Prostate gland (tissue), 2 donors: Measurements from ENCODE around the gene RAD23B. TPM values are rescaled to one million over a fixed set of nuclear protein-coding genes. Genes with fewer than 3 reads are reported as not detected.

Experiments
- DNase-seq: peaks from one replicate; pipeline ENCODE4 v3.0.0-alpha.2; 2019; ENCODE audit warnings: low spot score
- H3K27ac ChIP-seq, 2 donors: fragments of 200-600 bp; sonication (generic); 2 replicates each; pipeline ENCODE4 v1.5.1; 2017 to 2019
- H3K27me3 ChIP-seq: fragments of 200-600 bp; sonication (generic); replicated peaks from 2 replicates; pipeline ENCODE4 v1.5.1; 2019; ENCODE audit not compliant: insufficient read depth
- H3K36me3 ChIP-seq, 2 donors: fragments of 200-600 bp; sonication (generic); 1 replicate in 1 of 2; 2 replicates in 1 of 2; pipeline versions ENCODE4 v1.5.1 to v1.8.1; 2017 to 2019
- H3K4me1 ChIP-seq: fragments of 200-600 bp; sonication (generic); replicated peaks from 2 replicates; pipeline ENCODE4 v1.5.1; 2019
- H3K4me3 ChIP-seq, 2 donors: fragments of 200-600 bp; sonication (generic); 2 replicates each; pipeline ENCODE4 v1.5.1; 2017 to 2019
- H3K9me3 ChIP-seq: fragments of 200-600 bp; sonication (generic); 2 replicates; pipeline ENCODE4 v1.5.1; 2017
- POLR2A ChIP-seq: fragments of 450-650 bp; IDR thresholded peaks from one replicate; pipeline ENCODE4 v1.6.1; 2016; ENCODE audit warnings: antibody characterized with exemption, mild to moderate bottlenecking
- POLR2AphosphoS5 ChIP-seq: sonication (generic); formaldehyde crosslinking; IDR thresholded peaks from one replicate; pipeline ENCODE4 v1.6.1; 2017; ENCODE audit warnings: antibody characterized with exemption
- WGBS: methylation state at CpG from one replicate; pipeline ENCODE4 v1.1.5; 2018; 5-methylcytosine and 5-hydroxymethylcytosine counted together
- intact Hi-C: fragments of 100-400 bp; cut with DNase I; formaldehyde crosslinking; loops from one replicate; pipeline ENCODE4 v1.14.2; 2022
- total RNA-seq, 2 donors: library from RNA; depleted of rRNA; stranded (reverse); fragments of >200 nt; gene quantifications; one replicate each; pipeline ENCODE4 v1.1.0, GENCODE V29; 2016
- TF ChIP-seq, protein P1 (sequence below), 4 experiments: fragments of 200-600 bp in 2 of 4; fragments of 450-650 bp in 2 of 4; sonication (generic) in 2 of 4; IDR thresholded peaks; 1 replicate in 3 of 4; 2 replicates in 1 of 4; pipeline ENCODE4 v1.5.1; 2016 to 2019; ENCODE audit warnings: antibody characterized with exemption in 4 of 4, mild to moderate bottlenecking in 2 of 4, moderate library complexity in 2 of 4

RAD23B gene
- total RNA-seq, 2 donors from 2014 or later: 92.3 to 111 TPM

DNA sequence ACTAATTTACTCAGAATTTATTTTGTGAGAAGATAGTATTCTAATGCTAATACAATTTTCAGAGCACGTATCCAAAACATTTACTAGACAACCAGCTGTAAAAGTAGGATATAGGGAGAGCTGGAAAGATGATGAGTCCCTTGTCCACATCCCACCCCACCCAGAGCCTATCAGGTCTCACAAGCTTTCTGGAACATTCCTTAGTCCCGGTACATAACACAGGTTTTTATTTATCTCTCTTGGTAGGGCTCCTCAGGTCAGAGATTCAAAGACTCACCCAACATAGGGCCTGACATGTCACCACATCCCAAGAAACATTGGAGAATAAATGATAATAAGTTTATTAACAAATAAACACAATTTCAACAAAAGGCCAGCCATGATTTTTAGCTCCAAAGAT lies 13.8 kb upstream of the RAD23B start:
- H3K36me3 ChIP-seq: no peaks in the 10 kb centered on the region
- no peak overlapping the region for H3K4me3 ChIP-seq
- no peak overlapping the region for H3K27ac ChIP-seq
- no peak for DNase-seq
- intact Hi-C loops: no loop called here
- 92% methylated on average over 2 of the region's 2 CpGs for WGBS
- no peaks in the 10 kb centered on the region for H3K4me1 ChIP-seq
- TF ChIP-seq POLR2A (no peak), POLR2AphosphoS5 (no peak)
- TF ChIP-seq, protein P1, sequence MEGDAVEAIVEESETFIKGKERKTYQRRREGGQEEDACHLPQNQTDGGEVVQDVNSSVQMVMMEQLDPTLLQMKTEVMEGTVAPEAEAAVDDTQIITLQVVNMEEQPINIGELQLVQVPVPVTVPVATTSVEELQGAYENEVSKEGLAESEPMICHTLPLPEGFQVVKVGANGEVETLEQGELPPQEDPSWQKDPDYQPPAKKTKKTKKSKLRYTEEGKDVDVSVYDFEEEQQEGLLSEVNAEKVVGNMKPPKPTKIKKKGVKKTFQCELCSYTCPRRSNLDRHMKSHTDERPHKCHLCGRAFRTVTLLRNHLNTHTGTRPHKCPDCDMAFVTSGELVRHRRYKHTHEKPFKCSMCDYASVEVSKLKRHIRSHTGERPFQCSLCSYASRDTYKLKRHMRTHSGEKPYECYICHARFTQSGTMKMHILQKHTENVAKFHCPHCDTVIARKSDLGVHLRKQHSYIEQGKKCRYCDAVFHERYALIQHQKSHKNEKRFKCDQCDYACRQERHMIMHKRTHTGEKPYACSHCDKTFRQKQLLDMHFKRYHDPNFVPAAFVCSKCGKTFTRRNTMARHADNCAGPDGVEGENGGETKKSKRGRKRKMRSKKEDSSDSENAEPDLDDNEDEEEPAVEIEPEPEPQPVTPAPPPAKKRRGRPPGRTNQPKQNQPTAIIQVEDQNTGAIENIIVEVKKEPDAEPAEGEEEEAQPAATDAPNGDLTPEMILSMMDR (IDR thresholded peaks at IDR 0.05): no peak
- no peaks in the 10 kb centered on the region for H3K9me3 ChIP-seq
- H3K27me3 ChIP-seq: no peaks in the 10 kb centered on the region

DNA sequence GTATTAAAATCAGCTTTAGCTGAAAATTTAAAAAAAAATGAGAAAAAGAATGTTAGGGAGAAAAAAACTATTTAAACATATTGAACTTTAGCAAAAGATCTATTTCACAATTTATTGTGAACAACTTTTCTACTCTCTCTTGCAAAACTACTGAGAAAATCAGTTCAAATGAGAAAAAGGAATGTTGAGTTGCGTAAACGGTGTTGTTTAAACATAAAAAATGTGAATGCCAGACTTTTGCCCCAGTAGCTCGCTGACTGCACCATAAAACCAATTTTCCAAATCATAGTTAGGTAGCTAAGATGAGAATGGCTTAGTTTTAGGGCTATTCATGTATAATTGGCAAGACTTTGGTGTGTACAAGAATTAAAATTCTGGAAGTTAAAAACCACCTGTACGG lies 13.4 kb upstream of the RAD23B start:
- intact Hi-C loops: no loop called here
- H3K4me1 ChIP-seq: no peaks in the 10 kb centered on the region

DNA sequence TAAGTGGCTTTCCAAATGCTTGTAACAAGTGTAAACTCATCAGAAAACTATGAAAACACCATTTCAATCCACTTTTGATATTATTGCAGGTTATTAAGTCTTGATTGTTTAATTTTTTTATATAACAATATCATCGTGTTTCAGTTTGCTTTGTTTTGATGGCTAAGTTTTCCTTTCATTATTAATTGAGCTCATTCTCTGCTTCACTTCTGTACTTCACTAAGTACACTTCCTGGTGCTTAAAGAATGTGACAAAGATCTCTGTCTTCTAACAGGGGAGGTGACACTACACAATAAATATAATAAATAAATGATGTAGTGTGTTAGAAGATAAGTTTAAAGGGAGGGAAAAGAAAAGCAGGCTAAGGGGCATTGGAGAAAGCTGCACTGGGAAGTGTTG lies 13.0 kb upstream of the RAD23B start:
- intact Hi-C loops: no loop called here
- Histone ChIP-seq H3K36me3 (no peaks in the 10 kb centered on the region), H3K27me3 (no peaks in the 10 kb centered on the region), H3K4me3 (no peak overlapping the region), H3K4me1 (no peaks in the 10 kb centered on the region), H3K27ac (no peak overlapping the region), H3K9me3 (no peaks in the 10 kb centered on the region)
- WGBS: 13% methylated on average over 1 of the region's 1 CpG
- no peak for DNase-seq
- TF ChIP-seq POLR2A (no peak), POLR2AphosphoS5 (no peak)
- TF ChIP-seq, protein P1 (IDR thresholded peaks at IDR 0.05): no peak

More for the DNA sequence above, 13.4 kb upstream of the RAD23B start:
- H3K36me3 ChIP-seq: no peaks in the 10 kb centered on the region
- no peak for DNase-seq
- H3K27ac ChIP-seq: no peak overlapping the region
- TF ChIP-seq, protein P1 (IDR thresholded peaks at IDR 0.05): no peak
- TF ChIP-seq POLR2AphosphoS5 (no peak), POLR2A (no peak)
- WGBS: 82% methylated on average over 4 of the region's 4 CpGs
- no peaks in the 10 kb centered on the region for H3K27me3 ChIP-seq
- no peak overlapping the region for H3K4me3 ChIP-seq
- H3K9me3 ChIP-seq: no peaks in the 10 kb centered on the region

DNA sequence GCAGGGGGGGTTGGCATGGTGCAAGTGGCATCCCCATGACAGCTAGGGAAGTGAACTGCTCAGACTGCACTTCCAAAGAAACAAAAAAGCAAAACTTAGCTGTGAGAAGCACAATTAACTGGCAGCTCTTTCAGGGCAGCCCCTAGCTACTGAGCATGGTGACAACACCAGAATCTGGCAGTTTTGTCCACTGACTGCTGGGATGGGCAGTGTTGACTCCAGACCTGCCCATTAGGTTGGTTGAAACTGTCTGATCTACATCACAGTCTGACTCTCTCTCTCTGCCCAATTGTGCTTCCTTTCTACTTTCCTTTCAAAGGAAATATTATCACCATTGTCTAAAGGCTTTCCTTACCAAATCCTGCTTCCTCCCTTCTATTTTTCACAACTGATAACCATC lies 12.5 kb upstream of the RAD23B start:
- no peak for DNase-seq
- TF ChIP-seq, protein P1 (IDR thresholded peaks at IDR 0.05): no peak
- no peak for TF ChIP-seq POLR2AphosphoS5
- TF ChIP-seq POLR2A: no peak
- H3K36me3 ChIP-seq: no peaks in the 10 kb centered on the region
- no peak overlapping the region for H3K4me3 ChIP-seq
- H3K9me3 ChIP-seq: no peaks in the 10 kb centered on the region
- intact Hi-C loops: no loop called here
- H3K4me1 ChIP-seq: no peaks in the 10 kb centered on the region
- no peaks in the 10 kb centered on the region for H3K27me3 ChIP-seq
- no peak overlapping the region for H3K27ac ChIP-seq

DNA sequence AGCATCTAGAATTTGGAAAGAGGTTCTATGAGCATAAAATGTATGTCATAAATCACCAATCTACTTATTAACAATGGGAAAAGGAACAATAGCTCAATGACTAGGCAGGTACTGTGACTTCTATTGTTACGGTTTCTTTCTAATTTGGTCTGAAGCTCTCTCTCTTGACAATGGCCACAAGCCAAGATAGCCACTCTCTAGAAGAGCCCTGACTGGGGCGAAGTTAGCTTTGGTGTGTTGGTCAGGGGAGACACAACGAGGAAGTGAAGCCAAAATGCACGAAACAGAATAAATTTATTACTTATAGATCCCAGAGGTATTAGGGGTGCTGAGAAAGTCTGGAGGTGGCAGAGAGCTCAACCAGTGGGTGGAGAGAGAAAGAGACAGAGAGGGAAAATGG lies 9.4 kb upstream of the RAD23B start:
- TF ChIP-seq POLR2A: no peak
- TF ChIP-seq POLR2AphosphoS5: no peak
- TF ChIP-seq, protein P1 (IDR thresholded peaks at IDR 0.05): no peak
- intact Hi-C loops: no loop called here
- WGBS: 54% methylated on average over 4 of the region's 4 CpGs
- H3K36me3 ChIP-seq: no peaks in the 10 kb centered on the region
- no peak overlapping the region for H3K4me3 ChIP-seq
- H3K27me3 ChIP-seq: no peaks in the 10 kb centered on the region
- no peak for DNase-seq
- no peaks in the 10 kb centered on the region for H3K4me1 ChIP-seq
- no peaks in the 10 kb centered on the region for H3K9me3 ChIP-seq
- no peak overlapping the region for H3K27ac ChIP-seq
